HG03378 (cell line): ENCODE results near the gene CEMIP2.
"Not testable (repeated sequence)": the region's sequence is repeated elsewhere in the genome, so short reads cannot be mapped to it uniquely, and the experiment has no call there.

Experiments
- ATAC-seq: cut with Tn5 transposase; IDR thresholded peaks from one replicate; pipeline ENCODE4 v1.9.1; 2021; ENCODE audit warnings: mild to moderate bottlenecking, moderate library complexity; ENCODE audit not compliant: unreplicated experiment

CEMIP2 gene

DNA sequence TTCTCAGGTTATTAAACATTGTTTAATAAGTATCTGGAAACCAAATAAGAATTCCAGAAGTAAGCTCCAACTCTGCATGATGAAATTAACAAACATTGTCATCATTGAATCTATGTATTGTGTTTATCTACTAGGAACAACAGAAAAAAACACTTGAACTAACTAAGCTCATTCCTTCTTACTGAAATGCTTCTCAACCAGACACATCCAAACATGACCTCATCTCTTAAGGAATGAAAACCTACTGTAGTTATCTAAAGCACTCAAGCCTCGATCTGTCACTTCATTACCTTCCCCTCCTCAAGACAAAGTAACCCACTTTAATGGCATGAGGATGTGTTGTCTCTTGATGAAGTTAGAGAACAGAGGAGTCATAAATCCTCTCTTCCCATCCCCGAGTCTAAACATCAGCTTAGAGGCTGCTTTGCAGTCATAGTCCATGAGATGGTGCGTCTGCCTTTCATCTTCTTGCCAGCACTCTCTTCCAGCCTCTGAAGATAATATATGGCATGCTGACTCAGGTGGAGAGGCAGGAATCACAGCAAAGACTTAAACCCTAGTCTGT lies 86.5 kb downstream of the CEMIP2 start:
- ATAC-seq, result no peak

DNA sequence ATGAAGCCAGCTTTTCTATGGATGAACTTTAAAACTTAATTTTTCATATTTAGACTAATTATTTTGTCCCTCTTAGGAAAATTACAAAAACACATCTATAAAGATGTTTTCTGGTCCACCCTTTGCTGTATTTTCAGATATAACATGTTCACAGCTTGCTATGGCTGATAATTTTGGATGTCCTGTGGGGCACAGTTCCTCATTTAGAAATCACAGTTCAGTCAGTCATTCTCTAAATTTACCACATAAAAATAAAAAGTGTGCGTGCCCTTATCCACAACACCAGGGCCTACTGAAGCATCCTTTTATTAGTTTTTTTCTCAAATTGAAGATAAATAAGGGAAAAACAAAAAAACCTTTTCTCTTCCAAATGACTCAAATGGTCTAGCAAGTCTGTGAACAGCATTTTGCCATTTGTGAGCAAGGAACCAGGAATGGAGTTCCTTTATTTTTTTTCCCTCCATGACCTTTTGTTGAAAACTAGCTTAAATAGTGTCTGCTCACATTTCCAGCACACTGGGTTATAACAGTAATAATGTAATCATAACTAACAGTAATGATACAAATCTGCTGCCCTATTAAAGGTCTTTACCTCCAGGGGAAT lies 87.1 kb downstream of the CEMIP2 start:
- peak; percentile 57 for ATAC-seq

DNA sequence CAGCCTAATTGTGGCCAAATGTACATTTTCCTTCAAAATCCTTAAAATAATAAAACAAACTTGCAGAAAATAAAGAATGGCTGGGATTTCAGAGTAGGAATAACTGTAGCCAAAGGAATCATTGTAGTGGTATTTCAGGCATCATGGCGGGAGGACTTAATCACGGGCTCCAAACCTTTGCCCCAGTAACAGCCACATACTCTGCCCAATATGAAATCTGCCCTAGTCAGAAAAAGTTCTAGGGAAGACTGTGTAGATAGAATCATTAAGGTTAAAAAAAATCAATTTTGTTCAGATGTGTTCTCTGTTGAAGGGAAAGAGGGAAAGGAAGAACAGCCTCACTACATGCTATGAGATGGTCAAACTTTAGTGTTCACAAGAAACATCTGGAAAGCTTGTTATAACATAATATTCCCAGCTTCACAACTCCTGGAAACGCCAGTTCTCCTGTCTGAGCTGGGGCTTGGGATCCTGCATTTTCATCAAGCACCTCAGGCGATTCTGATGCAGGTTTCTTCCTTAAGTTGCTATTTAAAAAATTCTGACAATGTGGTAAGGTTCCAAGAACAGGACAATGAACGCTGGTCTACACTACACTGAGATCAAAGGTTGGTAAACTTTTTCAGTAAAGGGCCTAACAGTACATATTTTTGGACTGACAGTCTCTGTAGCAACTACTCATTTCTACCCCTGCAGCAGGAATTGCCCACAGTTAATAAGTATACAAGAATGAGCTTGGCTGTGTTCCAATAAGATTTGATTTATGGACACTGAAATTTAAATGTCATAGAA lies 87.9 kb downstream of the CEMIP2 start:
- ATAC-seq, result peak; percentile 42

DNA sequence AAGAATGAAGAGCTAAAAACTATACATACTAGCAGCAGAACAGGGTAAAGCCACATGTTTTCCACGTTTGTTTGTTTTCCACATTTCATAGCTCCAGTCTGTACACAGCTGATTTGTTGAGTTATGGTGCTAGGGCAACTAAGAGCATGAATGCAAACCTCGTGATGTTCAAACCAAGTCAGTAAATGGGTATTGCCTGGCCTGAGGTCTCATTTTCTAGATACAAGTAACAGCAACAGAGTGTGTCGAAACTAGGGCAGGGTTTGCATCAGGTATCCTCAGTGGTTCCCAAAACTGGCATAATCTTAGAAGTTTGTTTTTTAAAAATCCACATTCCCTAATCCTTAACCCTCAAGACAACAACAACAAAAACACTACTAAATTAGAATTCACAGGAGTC lies 89.3 kb downstream of the CEMIP2 start:
- no peak for ATAC-seq

DNA sequence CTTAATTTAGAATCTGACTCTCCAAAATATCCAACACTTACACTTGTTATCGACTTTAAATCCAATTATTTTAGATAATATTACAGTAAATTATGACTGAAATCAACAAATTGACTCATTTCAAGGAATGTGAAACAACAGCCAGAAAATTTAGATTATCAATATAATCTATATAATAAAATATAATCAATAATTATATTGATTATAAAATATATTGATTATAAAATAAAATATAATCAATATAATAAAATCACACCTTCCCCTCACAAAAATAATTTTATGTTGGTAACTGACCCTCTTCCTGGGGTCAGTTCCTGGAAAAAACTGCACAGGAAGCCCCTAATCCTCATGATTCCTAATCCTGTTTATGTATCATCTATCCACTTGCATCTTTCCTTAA lies 91.1 kb downstream of the CEMIP2 start:
- no peak for ATAC-seq

DNA sequence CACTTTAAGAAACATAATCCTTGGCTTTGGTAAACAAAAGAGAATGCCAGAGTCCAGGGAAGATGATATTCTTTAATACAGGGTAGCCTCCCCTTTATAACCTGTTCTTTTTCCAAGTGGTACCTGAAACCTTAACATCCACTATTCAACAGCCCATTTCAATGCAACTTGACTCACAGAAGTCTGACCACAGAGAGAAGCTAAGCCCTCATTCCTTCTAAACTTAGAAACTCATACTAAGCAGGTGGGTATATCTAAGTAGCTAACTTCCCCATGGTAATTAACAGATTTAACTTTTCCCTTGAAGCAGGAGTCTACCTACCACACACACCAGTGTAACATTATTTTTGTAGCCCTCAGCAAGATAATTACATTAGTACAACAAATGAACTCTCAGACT lies 91.9 kb downstream of the CEMIP2 start:
- no peak for ATAC-seq

DNA sequence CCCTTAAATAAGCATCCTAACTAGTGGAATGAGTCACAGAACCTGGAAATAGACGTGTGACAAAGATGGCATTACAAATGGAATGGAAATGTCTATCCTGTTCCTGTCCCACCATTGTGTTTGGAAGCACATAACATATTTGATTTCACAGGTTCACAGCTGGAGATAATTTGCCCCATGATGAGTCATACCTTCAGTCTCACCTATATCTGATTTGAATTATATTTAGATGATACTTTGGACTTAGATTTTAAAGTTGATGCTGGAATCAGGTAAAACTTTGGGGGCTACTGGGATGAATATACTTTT lies 92.5 kb downstream of the CEMIP2 start:
- ATAC-seq, result no peak

DNA sequence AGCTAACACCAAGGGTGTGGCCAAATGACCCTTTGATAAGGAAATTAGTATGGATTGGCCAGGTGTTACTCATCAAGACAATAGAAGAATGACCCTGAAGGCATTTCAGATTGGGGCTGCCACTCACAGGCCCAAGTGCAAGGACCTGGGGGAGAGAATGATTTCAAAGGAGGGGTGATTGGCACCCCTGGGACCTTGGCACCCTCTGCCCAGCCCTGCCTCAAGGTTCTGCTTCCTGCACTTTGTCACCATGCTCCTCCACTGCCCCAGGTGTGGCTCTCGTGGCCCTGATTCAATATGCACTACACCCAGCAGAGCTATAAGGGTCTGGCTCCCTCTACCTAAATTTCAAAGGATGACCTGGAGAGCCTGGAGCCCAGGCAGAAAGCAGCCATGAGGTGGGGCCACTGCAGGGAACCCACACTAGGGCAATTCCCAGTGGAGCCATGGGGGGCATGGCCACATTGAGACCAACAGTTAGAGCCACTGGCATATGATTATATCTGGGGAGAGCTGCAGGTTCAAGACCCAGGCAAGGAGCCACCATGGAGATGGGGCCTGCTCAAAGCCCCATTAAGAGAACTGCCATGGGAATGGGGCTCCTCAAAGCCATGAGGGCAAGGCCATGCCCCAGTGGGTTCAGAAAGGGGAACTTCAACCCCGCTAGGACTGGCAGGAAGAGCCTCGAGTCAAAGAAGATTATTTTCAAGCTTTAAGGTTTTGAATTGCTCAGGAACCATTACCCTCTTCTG lies 93.0 kb downstream of the CEMIP2 start:
- no peak for ATAC-seq

DNA sequence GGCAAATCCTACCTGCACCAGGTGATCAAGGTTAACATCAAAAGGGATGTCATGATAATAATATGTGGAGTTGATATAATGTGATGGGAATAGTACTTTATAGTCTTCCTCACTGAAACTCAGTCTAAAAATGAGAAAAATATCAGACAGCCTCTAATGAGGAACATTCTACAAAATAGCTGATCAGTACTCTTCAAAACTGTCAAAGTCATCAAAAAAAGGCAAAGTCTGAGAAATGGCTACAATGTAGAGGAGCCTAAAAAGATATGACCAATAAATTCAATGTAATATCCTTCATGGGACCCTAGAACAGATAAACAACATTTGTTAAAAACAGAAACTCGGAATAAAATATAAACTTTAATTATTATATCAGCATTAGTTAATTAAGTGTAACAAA lies 95.7 kb downstream of the CEMIP2 start:
- ATAC-seq, result no peak

DNA sequence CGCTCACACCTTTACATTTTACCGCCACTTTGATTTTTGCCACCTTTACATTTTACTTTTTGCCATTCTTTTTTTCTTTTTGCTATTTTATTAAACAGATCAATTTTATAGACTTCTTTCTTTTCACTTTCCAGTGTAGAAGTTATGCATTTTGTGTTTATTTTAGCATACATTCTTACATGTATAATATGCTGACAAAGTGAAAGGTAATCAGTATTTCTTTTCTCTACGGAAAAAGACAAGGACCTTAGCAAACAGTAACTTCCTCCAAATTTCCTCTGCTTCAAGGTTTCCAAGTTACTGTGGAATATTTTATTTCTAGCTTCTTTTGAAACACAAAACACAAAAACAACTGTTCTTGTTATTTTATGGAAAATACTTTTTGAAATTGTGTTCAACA lies 97.0 kb downstream of the CEMIP2 start:
- no peak for ATAC-seq

DNA sequence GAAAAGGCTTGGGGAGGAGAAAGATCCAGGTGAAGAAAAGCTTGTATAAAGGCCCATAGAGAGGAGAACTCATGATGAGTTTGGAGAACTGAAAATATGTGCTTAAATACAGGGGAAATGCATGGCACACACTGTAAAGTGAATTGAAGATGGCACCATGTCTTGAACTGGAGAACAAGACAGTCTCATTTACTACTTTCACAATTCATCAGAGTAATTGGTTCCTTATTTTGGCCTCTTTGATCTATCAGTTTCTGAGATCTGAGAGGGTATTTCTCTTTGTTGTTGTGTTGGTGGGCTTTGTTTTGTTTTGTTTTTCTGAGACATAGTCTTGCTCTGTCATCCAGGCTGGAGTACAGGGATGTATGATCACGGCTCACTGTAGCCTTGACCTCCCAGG lies 98.2 kb downstream of the CEMIP2 start:
- ATAC-seq, result peak; percentile 58

DNA sequence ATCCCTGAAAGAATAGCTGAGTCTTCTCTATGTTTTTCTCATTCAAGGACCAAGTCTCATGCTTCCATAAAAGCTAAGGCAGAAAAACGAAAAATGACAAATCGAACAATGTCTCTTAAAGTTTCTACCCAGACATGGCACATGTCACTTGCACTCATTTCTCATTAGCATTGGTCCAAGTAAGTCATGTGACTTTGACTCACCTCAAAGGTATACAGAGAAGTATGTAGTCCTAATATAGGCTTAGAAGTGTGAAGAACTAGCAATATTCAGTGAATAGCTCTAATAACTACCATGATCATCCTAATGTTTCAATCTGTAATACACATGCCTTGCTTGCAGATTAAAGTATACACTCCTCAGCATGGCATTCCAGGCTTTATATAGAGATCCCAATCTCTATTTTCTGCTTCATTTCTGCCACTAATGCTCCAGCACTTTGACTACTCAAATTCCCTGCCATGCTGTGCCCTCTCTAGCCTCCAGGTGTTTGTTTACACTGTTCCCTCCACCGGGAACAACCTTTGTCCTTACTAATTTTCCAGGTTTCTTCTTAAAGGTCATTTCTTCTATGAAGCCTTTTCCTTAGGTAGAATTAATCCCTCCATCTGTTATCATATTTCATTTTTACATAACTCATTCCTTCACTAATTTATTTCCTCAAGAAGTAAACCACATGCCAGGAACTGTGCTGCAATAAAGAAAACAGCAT lies 98.9 kb downstream of the CEMIP2 start:
- ATAC-seq, result no peak

DNA sequence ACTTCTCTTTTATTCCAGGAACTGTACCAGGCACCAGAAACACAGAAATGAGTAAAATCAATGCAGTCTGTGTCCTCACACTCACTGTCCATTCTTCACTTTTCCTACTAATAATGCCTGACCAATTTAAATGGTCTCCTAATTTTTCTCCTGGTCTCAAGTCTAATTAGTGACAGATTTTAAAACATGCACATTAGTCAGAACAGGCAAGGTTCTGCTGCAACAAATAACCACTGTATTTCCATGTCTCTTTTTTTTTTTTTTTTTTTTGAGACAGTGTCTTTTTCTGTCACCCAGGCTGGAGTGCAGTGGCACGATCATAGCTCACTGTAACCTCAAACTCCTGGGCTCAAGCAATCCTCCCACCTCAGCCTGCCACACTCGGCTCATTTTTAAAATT lies 99.6 kb downstream of the CEMIP2 start:
- ATAC-seq, result no peak

DNA sequence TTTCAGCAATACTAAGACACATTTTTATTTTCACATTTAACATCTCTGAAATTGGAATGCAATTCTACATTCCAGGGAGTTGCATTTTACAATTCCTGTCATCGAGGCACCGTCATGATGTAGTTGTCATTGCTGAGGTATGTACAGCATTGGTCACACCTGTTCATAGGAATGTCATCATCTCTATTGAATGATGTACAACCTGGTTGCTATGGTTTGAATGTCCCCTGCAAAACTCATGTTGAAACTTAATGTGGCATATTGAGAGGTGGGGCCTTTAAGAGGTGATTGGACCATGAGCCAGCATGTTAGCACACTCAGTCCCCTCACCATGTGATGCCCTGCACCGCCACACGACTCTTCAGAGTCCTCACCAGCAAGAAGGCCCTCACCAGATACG lies 103.1 kb downstream of the CEMIP2 start:
- ATAC-seq, result no peak

DNA sequence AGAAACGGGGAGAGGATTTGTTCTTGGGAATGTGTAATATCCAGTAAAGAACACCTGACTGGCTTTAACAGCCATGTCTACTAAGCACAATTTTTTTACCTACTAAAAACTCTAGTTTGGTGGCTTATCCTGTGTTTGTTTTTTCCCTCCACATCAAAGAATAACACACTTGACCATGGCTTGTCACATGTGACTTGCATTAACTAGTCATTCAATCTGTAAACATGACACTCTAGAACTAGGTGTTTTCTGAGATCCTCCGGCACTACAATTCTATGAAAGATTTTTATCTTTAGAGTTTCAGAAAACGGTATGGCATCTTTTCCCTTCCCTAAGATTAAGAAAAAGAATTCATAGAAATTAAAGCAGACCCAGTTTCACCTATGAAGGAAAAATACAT lies 103.7 kb downstream of the CEMIP2 start:
- no peak for ATAC-seq

DNA sequence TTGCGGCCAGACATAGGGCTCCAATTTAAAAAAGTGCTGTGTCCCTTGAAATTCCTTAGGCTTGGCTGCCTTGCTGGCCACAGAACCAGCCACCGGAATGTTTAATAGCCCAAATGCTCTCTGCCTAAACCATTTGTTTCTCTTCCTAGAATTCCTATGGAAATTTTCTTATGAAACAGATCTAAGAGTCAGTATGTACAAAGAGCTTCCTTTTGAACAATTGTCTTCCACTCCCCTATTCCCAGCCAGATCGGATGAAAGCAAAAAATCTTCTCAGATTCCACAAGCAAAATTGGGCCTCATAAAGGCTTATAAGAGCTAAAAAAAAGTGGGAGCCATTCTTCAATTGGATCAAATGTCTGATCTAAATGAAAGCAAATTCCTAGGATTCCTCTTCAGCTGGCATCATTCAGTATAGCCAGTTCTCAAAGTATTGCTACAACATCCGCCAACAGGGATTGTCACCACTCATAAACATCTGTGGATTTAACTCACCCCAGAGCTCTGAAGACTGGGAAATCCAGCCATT lies 104.3 kb downstream of the CEMIP2 start:
- ATAC-seq, result no peak

DNA sequence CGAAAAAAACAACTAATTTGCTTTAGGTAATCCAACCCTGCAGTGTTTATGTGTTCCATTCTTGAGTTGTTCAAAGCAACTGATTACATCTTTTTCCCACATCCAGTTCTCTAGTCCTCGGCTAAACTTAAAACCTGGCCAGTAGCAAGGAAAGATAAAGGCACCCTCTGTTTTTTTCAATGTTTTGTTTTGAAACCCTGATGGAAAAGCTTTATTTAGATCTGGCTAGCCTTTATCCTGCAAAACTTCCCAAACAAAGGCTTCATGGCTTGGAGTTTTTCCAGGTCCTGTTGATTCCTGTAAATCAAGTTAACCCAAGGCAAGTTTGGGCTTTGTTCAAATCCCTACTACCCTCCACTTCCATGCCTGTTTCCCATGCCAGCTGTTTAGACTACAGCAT lies 105.1 kb downstream of the CEMIP2 start:
- ATAC-seq, result no peak

DNA sequence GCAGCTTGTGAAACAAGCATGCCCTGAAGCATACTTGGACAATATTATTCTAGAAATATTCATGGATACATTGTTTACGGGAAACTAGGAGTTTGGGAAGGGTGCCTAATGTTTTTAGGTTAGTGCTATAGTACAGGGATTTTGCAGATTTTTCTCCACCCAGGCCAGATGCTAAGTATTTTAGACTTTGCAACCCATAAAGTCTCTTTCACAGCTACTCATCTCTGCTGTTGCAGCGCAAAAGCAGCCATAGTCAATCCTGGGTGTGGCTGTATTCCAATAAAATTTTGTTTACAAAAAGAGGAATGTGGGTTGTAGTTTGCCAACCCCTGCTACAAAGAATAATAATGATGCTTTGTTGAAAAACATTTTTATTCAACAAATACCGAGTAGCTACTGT lies 106.2 kb downstream of the CEMIP2 start:
- no peak for ATAC-seq

DNA sequence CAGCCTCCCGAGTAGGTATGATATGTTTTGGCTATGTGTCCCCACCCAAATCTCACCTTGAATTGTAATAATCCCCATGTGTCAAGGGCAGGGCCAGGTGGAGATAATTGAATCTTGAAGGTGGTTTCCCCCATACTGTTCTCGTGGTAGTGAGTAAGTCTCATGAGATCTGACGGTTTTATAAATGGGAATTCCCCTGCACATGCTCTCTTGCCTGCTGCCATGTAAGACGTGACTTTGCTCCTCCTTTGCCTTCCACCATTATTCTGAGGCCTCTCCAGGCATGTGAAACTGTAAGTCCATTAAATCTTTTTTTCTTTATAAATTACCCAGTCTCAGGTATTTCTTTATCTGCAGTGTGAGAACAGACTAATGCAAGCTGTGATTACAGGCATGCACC lies 111.0 kb downstream of the CEMIP2 start:
- not testable (repeated sequence) for ATAC-seq

DNA sequence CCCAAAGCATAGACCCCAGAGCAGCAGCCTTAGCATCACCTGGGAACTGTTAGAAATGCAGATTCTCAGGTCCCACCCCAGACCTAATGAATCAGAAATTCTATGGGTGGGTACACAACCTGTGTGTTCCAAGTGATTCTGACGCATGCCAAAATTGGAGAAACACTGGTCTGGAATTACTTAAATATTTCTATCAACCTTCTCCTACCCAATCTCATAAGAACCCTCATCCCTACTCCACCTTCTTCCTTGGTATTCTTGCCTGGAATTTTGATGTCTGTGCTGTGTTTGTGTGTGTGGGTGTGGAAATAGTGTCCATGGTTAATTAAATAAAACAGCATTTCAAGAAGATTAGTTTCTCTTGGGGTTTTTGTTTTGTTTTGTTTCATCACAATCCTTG lies 111.8 kb downstream of the CEMIP2 start:
- no peak for ATAC-seq

DNA sequence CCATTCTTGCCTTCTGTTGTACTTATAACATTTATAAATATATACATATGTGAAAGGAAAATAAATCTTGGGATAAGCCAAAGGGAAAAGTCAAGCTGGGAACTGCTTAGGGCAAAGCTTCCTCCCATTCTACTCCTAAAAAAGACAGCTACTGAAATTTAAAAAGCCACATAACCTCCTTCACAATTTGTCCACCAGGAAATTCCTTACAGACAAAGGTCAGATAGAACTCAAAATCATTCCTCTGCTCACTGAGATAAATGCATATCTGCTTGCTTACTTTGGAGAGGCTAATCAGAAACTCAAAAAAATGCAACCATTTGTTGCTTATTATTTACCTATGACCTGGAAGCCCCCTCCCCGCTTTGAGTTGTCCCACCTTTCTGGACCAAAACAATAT lies 112.5 kb downstream of the CEMIP2 start:
- ATAC-seq, result no peak
